HepG2 (cell line): ENCODE measurements around the gene SLC45A2. TPM values are rescaled to one million over a fixed set of nuclear protein-coding genes. Genes with fewer than 3 reads are reported as not detected.
A peak's percentile ranks its signal among the peaks of the same experiment; 100 is the strongest.
"Not testable (repeated sequence)": the region's sequence is repeated elsewhere in the genome, so short reads cannot be mapped to it uniquely, and the experiment has no call there.

Experiments used
- ATAC-seq: fragments of 200-7000 bp; cut with Tn5 transposase; 3 replicates; pipeline ENCODE4 v1.9.1; 2020; ENCODE audit warnings: mild to moderate bottlenecking, moderate library complexity
- BruUV-seq: library from RNA; stranded (reverse); fragments of 400-500 nt; replicated peaks from 2 replicates; lab custom pipeline; 2021; lab: Mats Ljungman, UMichigan
- CTCF ChIA-PET: fragments of 300-600 bp; formaldehyde crosslinking; extraction: SDS; loops from one replicate; lab custom pipeline; 2021; ENCODE audit warnings: low total read pairs, inconsistent platforms, low intra/inter-chr PET ratio; lab: Yijun Ruan, JAX
- POLR2A ChIA-PET: fragments of 350-600 bp; sonication (Branson Sonifier 250); formaldehyde crosslinking; loops from one replicate; lab custom pipeline; 2020; ENCODE audit warnings: antibody characterized with exemption, inconsistent platforms; lab: Yijun Ruan, JAX
- DNase-seq: peaks from one replicate; pipeline ENCODE4 v3.0.0-alpha.2; 2015; ENCODE audit warnings: low spot score
- FAIRE-seq: peaks from 3 replicates; lab custom pipeline; 2011; peaks lifted over from hg19 to GRCh38; lab: Jason Lieb, UNC
- H2AFZ ChIP-seq: one replicate; pipeline ENCODE4 v1.6.1; 2011; ENCODE audit warnings: low read length, inconsistent platforms
- H3K27ac ChIP-seq: fragments of 300-600 bp; 3 replicates; pipeline ENCODE4 v1.8.0; 2011; ENCODE audit warnings: mixed run types, mild to moderate bottlenecking, mixed read lengths, low read length, inconsistent platforms; ENCODE audit not compliant: insufficient read depth; ENCODE audit errors: extremely low read length
- H3K27me3 ChIP-seq, 2 experiments: fragments of 200-600 bp in 1 of 2; 2 replicates in 1 of 2; 3 replicates in 1 of 2; pipeline versions ENCODE4 v1.6.0 to v1.8.0; 2011; ENCODE audit warnings: low read length in 2 of 2, mild to moderate bottlenecking in 2 of 2, moderate library complexity in 2 of 2, inconsistent platforms in 1 of 2; ENCODE audit not compliant: insufficient read depth in 2 of 2, control insufficient read depth in 1 of 2
- H3K36me3 ChIP-seq, 2 experiments: fragments of 200-600 bp in 1 of 2; replicated peaks in 1 of 2; 2 replicates in 1 of 2; 3 replicates in 1 of 2; pipeline versions ENCODE4 v1.5.1 to v1.8.0; 2011; ENCODE audit warnings: low read length in 2 of 2, inconsistent platforms in 1 of 2; ENCODE audit not compliant: insufficient read depth in 2 of 2, control insufficient read depth in 1 of 2
- H3K4me1 ChIP-seq: 2 replicates; pipeline ENCODE4 v1.5.1; 2012; ENCODE audit warnings: low read length, inconsistent platforms; ENCODE audit not compliant: insufficient read depth
- H3K4me2 ChIP-seq: 2 replicates; pipeline ENCODE4 v1.6.0; 2011; ENCODE audit warnings: low read depth, low read length, inconsistent platforms
- H3K4me3 ChIP-seq, 3 experiments: fragments of 200-600 bp in 1 of 3; sonication (generic), shearing (Covaris generic) in 1 of 3; replicated peaks in 1 of 3; 2 replicates each; pipeline ENCODE4 v1.5.1; 2011 to 2016; ENCODE audit warnings: low read length in 3 of 3, inconsistent platforms in 2 of 3, low read depth in 2 of 3, mild to moderate bottlenecking in 2 of 3, control low read depth in 1 of 3, mixed read lengths in 1 of 3; ENCODE audit not compliant: insufficient read depth in 1 of 3
- H3K79me2 ChIP-seq: one replicate; pipeline ENCODE4 v1.6.1; 2011; ENCODE audit warnings: low read length, inconsistent platforms; ENCODE audit not compliant: insufficient read depth
- H3K9ac ChIP-seq: 2 replicates; pipeline ENCODE4 v1.6.0; 2011; ENCODE audit warnings: mild to moderate bottlenecking, low read depth, low read length, inconsistent platforms; ENCODE audit not compliant: insufficient read depth
- H3K9me3 ChIP-seq: 2 replicates; pipeline ENCODE4 v1.5.1; 2012; ENCODE audit warnings: mild to moderate bottlenecking, low read length
- H4K20me1 ChIP-seq: 2 replicates; pipeline ENCODE4 v1.6.0; 2011; ENCODE audit warnings: inconsistent platforms, mild to moderate bottlenecking, low read length, moderate library complexity; ENCODE audit not compliant: insufficient read depth
- BORCS8-MEF2B ChIP-seq: sonication (generic); formaldehyde crosslinking; IDR thresholded peaks from 2 replicates; pipeline ENCODE4 v1.8.0; 2022; ENCODE audit warnings: mild to moderate bottlenecking, missing genetic modification reagents
- MAFF ChIP-seq: IDR thresholded peaks from 2 replicates; pipeline ENCODE4 v1.6.1; 2011; ENCODE audit warnings: low read depth, low read length, improper control_type of control experiment
- MAFK ChIP-seq, 2 experiments: IDR thresholded peaks in 1 of 2; conservative IDR thresholded peaks in 1 of 2; 2 replicates each; pipeline ENCODE4 v1.6.1; 2011; ENCODE audit warnings: improper control_type of control experiment in 2 of 2, low read length in 2 of 2
- WGBS: methylation state at CpG from one replicate; pipeline ENCODE4 v1.1.6; 2017; ENCODE audit warnings: low lambda C conversion rate; 5-methylcytosine and 5-hydroxymethylcytosine counted together
- in situ Hi-C: cut with HindIII; loops from 2 replicates; pipeline ENCODE4 v1.10.0; 2017; ENCODE audit warnings: low pct_unique_long_range_greater_than_20kb; ENCODE audit not compliant: extremely low pct_ligation_motif_present
- intact Hi-C: fragments of 100-400 bp; cut with micrococcal nuclease; formaldehyde crosslinking; loops from one replicate; pipeline ENCODE4 v1.10.0; 2022; ENCODE audit not compliant: unreplicated experiment
- polyA plus RNA-seq, 8 experiments: library from polyadenylated mRNA; depleted of rRNA in 3 of 8; stranded (reverse) in 7 of 8; unstranded in 1 of 8; fragments of >200 nt; fragmentation: Illumina TruSeq in 4 of 8; extraction: Trizol in 4 of 8; gene quantifications; 2 replicates each; pipeline versions ENCODE4 v1.2.1 to v1.2.3, GENCODE V29; 2011 to 2016; ENCODE audit warnings: low read depth in 4 of 8, missing spikeins in 1 of 8, mixed read lengths in 1 of 8; ENCODE audit not compliant: insufficient read depth in 1 of 8
- total RNA-seq, 5 experiments: library from RNA; depleted of rRNA; stranded (reverse); fragments of >200 nt; fragmentation: Illumina TruSeq; extraction: Trizol; gene quantifications; 2 replicates each; pipeline ENCODE4 v1.2.3, GENCODE V29; 2016; ENCODE audit warnings: low read depth in 1 of 5

SLC45A2 gene
- total and polyA plus RNA-seq, 2 of the 13 experiments (the other 11 are each of a cell fraction or from before 2014, with no cell fraction given) = 0.22 to 0.24 TPM

- DNase-seq, H3K36me3 ChIP-seq, CTCF ChIA-PET, H3K27me3 ChIP-seq, H3K79me2 ChIP-seq, BruUV-seq, H3K27ac ChIP-seq, in situ Hi-C loops, H4K20me1 ChIP-seq, ATAC-seq, FAIRE-seq, H2AFZ ChIP-seq, POLR2A ChIA-PET, H3K4me1 ChIP-seq, H3K4me3 ChIP-seq, H3K9me3 ChIP-seq, H3K4me2 ChIP-seq, H3K9ac ChIP-seq, intact Hi-C loops: not testable (repeated sequence)
- WGBS = 40% methylated on average over 5 of the region's 5 CpGs
Measured at GRCh38 chr5:33952175-33952574, 32.3 kb downstream of the SLC45A2 start.

- FAIRE-seq = no peak
- DNase-seq = no peak
- intact Hi-C loops (no loop called here), in situ Hi-C loops (no loop called here)
- H3K9ac ChIP-seq = no peak overlapping the region
- no TSS peak for BruUV-seq
- H3K4me1 ChIP-seq = no peaks in the 10 kb centered on the region
- H4K20me1 ChIP-seq = no peaks in the 10 kb centered on the region
- H2AFZ ChIP-seq = no peak overlapping the region
- H3K4me3 ChIP-seq = no peak overlapping the region
- TF ChIP-seq MAFK (conservative IDR thresholded peaks at IDR 0.05 in 1 of 2, IDR thresholded peaks at IDR 0.05 in 1 of 2; ENCODE audit: low read length in 2 of 2) = peak; percentile 51 to 63; a peak in 3 of 4 replicates
- TF ChIP-seq MAFF = peak; percentile 53; the same call in 1 of the 2 replicates
- no peak for TF ChIP-seq BORCS8-MEF2B (CRISPR knock-in tag)
- ATAC-seq = no peak
- H3K27me3 ChIP-seq = peaks cover 0 to 23% of the 10 kb centered on the region in 2 experiments; a peak in 2 of 5 replicates
- H3K36me3 ChIP-seq = no peaks in the 10 kb centered on the region
- CTCF ChIA-PET = no interaction called here
- H3K9me3 ChIP-seq = no peaks in the 10 kb centered on the region
- H3K4me2 ChIP-seq = no peak overlapping the region
- POLR2A ChIA-PET = no interaction called here
- no peak overlapping the region for H3K27ac ChIP-seq
- no peaks in the 10 kb centered on the region for H3K79me2 ChIP-seq
- 41% methylated on average over 7 of the region's 12 CpGs for WGBS
Measured at GRCh38 chr5:33944543-33945132, 39.9 kb downstream of the SLC45A2 start.
